CD4-positive, alpha-beta T cell treated with Interferon gamma for 1 hour (primary cell): ENCODE measurements around the gene PCSK6.
"Not testable (repeated sequence)": the region's sequence is repeated elsewhere in the genome, so short reads cannot be mapped to it uniquely, and the experiment has no call there.

Experiments used
- DNase-seq: peaks from one replicate; pipeline ENCODE4 v3.0.0-alpha.2; 2020

PCSK6 gene

GRCh38 chr15:101481917-101482525, 7.5 kb downstream of the PCSK6 start:
- no peak for DNase-seq

- no peak for DNase-seq
Measured at GRCh38 chr15:101481381-101481705, 8.2 kb downstream of the PCSK6 start.

- no peak for DNase-seq
Measured at GRCh38 chr15:101480613-101481380, 8.7 kb downstream of the PCSK6 start.

GRCh38 chr15:101479851-101480612, 9.5 kb downstream of the PCSK6 start:
- DNase-seq, result no peak

- DNase-seq, result no peak
Measured at GRCh38 chr15:101479342-101479845, 10.1 kb downstream of the PCSK6 start.

- DNase-seq, result no peak
Measured at GRCh38 chr15:101478701-101479341, 10.7 kb downstream of the PCSK6 start.

GRCh38 chr15:101477851-101478362, 11.6 kb downstream of the PCSK6 start:
- no peak for DNase-seq

- no peak for DNase-seq
Measured at GRCh38 chr15:101476756-101477155, 12.8 kb downstream of the PCSK6 start.

GRCh38 chr15:101474983-101475382, 14.5 kb downstream of the PCSK6 start:
- DNase-seq, result no peak

- DNase-seq, result no peak
Measured at GRCh38 chr15:101474233-101474632, 15.3 kb downstream of the PCSK6 start.

- no peak for DNase-seq
Measured at GRCh38 chr15:101472033-101472432, 17.5 kb downstream of the PCSK6 start.

GRCh38 chr15:101470548-101471239, 18.8 kb downstream of the PCSK6 start:
- DNase-seq, result no peak

GRCh38 chr15:101469520-101470288, 19.8 kb downstream of the PCSK6 start:
- DNase-seq, result no peak

GRCh38 chr15:101466188-101466587, 23.3 kb downstream of the PCSK6 start:
- DNase-seq, result no peak

- no peak for DNase-seq
Measured at GRCh38 chr15:101464999-101465669, 24.4 kb downstream of the PCSK6 start.

- no peak for DNase-seq
Measured at GRCh38 chr15:101464256-101464998, 25.1 kb downstream of the PCSK6 start.

GRCh38 chr15:101463696-101464095, 25.8 kb downstream of the PCSK6 start:
- DNase-seq, result not testable (repeated sequence)

- DNase-seq, result no peak
Measured at GRCh38 chr15:101463270-101463669, 26.2 kb downstream of the PCSK6 start.

GRCh38 chr15:101461097-101461496, 28.4 kb downstream of the PCSK6 start:
- no peak for DNase-seq
